T-helper 1 cell (primary cell): Measurements from ENCODE around the gene AP3B2.
"Not testable (repeated sequence)": the region's sequence is repeated elsewhere in the genome, so short reads cannot be mapped to it uniquely, and the experiment has no call there.

Source experiments
- DNase-seq, 5 donors: peaks; one replicate each; pipeline ENCODE4 v3.0.0-alpha.2; 2012 to 2020
- total RNA-seq, 4 donors: gene quantifications; one replicate each; lab custom pipeline; 2026; lab: John Stamatoyannopoulos, UW

AP3B2 gene
- 0.85 to 2.7 (median 1.1) reads per million in 4 donors for total RNA-seq

DNA sequence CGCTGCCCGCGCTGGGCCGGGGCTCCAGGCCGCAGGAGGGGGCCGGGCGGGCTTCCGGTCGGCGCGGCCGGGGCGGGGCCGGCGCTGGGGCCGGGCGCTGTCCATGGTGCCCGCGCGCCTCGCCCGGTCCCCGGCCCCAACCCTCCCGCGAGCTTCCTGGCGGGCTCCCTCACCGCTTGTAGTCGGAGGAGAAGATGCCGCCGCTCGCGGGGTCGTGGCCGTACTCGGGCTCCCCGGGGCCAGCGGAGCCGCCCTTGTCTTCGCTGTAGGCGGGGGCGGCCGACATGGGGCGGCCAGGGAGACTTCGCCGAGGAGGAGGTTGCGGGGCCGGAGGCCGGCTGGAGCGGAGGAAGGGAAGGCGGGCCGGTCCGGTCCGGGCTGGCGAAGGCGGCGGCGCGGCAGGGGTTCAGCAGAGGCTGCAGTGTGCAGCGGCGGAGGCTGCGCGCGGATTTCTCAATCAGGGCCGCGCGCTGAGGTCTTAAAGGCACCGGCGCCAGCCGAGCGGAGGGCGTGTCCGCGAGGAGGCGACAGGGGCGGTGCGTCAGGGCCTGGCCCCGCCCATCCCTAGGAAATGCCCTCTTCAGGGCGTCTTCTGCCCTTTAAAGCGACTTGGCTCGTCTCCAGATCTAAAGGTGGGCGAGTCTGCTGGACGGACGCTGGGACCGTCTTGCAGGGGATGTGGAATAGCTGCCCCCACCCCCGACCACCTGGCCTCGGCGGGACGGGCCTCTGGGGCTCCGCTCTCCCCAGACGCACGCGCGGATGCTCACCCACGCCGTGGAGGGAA, at the start of gene AP3B2:
TSS of gene AP3B2 (minus strand) at position 455 of the 787 bp plus-strand sequence. CDS start at position 286, 169 bp downstream.
- DNase-seq: peak; percentile 27 to 72 (median 57)

DNA sequence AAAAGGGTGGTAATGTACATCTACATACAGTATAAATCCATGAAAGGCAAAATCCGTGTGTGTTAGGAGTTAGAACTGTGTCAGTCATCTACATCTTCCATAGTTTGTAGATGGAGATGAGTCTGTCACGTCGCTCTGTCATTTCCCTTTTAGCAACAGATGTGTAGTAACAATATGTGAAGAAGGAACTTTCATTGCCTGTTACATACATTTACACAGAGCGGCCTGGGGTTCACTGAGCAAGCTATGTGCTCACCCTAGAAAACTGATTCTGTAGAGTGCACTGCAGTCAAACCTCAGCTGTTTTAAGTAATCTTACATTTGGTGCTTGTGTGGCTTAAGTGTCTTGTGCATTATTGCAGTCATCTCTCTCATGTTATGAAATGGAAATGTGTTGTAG, 41.6 kb upstream of the AP3B2 start:
- no peak for DNase-seq

DNA sequence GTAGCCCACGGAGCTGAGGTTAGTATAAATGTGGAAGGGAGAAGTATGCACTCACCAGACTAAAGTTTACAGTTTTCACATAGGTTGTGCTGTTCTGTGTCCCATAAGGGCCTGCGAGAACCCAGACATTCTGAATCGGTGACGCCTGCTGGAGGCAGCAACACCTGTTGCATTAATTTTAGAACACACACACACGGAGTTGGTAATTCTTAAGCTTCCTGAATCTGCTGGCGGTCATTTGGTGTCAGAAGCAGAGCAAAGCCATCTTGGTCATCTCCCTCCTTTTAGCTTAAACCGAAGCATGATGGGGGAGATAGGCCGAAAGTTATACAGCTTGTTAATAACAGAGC, 41.1 kb upstream of the AP3B2 start:
- peak in 2 of 5 donors; percentile 1 to 23 for DNase-seq

DNA sequence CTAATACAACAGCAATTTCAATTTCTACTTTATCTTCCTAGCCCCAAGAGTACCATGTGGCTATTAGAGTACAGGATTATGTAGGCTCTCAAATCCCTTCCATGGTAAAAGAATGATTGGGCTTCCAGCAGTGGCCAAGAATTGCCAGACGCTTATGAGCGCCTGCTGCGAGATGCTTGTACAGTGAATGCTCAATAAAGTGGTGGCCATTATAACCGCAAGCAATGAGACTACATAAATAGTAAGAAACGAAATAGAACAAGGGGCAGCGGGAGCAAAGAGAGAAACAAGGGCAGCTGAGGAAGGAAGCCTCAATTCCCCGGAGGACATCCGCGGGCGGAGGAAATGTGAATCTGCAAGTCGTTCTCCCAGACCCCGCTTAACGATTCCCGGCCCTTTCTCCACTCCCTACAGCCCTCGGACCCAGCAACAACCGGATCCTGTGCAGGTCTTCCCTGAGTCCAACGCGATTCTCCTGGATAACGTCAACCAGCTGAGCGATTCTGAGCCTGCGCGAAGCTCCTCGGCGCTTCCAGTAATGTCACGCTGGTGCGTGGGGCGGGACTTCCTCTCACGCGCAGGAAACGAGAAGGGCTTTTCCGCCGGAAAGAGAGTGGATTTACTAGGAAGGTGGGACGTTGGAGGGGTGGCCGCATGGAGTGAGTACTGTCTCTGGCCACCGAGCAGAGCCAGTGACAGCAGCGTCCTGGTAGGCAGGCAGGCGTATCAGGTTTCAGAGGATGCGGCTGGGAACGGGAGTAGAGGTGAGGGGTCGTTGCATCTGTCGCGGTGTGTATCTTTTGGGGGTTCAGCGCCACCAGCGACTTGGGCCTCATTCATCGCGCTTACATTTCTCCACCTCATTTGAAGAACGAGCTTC, 40.5 kb upstream of the AP3B2 start:
- peak; percentile 60 to 86 (median 72) for DNase-seq

- DNase-seq: no peak
These were observed 38.6 kb upstream of the AP3B2 start for GRCh38 chr15:82748315-82748714.

DNA sequence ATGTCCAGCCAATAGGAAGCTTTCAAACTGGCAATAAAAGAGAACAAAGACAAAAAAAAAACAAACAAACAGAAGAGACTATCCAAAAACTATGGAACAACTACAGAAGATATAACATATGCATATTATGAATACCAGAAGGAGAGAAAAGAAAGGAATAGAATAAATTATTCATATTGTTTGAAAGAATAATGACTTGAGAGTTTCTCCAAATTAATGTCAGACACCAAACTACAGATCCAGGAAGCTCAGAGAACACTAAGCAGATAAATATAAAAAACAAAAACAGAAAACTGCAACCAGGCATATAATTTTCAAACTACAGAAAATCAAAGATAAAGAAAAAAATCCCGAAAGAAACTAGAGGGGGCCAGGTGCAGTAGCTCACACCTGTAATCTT, 34.1 kb upstream of the AP3B2 start:
- DNase-seq: no peak

GRCh38 chr15:82742134-82742533, 32.5 kb upstream of the AP3B2 start:
- no peak for DNase-seq

DNA sequence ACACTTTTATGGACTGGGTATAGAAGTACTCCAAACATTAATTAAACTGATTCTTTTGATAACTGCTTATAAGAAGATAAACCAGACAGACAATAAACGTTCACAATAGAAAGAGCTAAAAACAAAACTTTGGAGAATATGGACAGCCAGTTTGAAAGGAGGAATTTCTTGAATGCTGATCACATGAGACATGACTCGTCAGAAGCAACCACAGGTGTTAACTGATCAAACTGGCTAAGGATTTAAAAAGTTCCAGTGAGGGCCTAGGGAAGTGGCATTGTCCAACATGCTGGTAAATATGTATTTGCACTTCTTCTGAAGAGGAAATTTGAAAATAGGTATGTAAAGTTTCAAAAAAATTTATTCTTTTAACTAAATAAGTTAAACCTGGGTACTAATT, 29.4 kb upstream of the AP3B2 start:
- no peak for DNase-seq

- no peak for DNase-seq
These were observed 28.3 kb upstream of the AP3B2 start for GRCh38 chr15:82737975-82738374.

- DNase-seq: no peak
These were observed 21.9 kb upstream of the AP3B2 start for GRCh38 chr15:82731527-82731926.

- no peak for DNase-seq
These were observed 20.4 kb upstream of the AP3B2 start for GRCh38 chr15:82730022-82730530.

GRCh38 chr15:82726816-82727215, 17.1 kb upstream of the AP3B2 start:
- DNase-seq: no peak

- no peak for DNase-seq
These were observed 5.3 kb upstream of the AP3B2 start for GRCh38 chr15:82715003-82715402.

- no peak for DNase-seq
These were observed 4.3 kb upstream of the AP3B2 start for GRCh38 chr15:82714016-82714415.

DNA sequence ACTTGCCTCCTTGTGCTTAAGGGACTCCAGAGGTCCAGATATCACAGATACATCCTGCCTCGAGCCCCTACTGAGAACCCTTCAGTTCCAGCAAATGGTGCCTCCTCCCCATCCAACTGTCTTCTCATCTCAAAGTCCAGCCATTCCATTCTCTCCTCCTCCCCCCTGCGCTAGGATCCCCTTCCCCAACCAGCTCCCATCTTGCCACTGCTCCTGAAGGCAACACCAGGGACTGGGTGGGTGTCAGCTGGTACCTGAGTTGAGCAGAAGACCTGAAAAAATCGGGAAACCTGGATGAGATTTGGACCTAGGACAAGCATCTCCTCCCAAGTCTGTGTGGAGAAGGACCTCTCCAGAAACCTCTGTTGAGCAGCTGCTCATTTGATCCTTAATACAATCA, 2.4 kb upstream of the AP3B2 start:
- DNase-seq: no peak

DNA sequence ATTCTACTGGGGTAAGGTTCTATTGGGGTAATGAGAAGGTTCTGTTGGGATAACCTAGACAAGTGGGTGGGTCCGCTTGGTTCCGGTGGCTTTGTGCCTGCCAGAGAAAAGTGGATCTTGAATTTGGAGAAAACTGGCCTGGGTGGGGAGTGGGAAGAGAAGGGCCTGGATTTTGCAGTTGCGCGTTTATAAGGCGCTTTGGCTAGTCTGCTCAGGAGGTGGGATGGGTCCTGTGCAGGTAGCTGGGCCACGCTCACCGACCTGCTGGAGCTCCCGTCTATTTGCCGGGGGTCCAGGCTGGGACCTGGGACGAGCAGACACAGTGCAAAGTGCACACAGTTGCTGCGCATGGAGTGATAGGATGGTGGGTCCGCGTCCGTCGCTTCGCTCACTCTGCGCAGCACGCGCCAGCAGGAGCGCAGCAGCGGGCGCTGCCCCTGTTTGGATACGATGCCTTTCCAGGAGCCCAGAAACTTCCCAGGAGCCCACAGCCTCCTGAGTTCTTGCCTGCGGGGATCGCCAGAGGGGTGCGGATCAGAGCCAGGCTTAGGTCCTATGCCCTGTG, 1.3 kb upstream of the AP3B2 start:
- DNase-seq: no peak

DNA sequence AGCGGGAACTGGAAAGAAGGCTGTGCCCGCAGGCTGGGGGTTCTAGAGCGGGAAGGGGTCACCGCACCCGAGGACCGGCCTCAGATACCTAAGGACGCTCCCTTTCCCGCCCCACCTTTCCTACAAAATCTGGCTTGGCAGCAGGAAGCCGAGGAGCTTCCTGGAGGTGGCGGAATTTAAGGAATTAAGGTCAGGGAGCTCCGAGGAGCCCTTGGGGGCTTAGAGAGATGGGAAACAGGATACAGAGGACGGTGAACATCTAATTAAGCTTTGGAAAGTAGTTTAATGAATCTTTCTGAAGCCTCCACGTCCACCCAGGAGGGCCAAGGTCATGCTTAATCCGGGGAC, 507 bp upstream of the AP3B2 start:
- no peak for DNase-seq

GRCh38 chr15:82709081-82709420, 624 bp downstream of the AP3B2 start:
- DNase-seq: no peak

DNA sequence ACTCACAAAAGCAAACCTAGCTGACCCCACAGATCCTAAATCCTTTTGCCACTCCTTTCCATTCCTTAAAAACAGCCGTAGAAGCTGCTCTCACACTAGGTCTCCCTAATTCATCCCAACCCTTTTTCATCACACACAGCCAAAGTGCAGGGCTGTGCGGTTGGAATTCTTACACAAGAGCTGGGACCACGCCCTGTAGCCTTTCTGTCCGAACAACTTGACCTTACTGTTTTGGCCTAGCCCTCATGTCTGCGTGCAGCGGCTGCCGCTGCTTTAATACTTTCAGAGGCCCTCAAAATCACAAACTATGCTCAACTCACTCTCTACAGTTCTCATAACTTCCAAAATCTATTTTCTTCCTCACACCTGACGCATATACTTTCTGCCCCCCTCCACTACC, 3.8 kb downstream of the AP3B2 start:
- not testable (repeated sequence) for DNase-seq

- DNase-seq: no peak
These were observed 9.9 kb downstream of the AP3B2 start for GRCh38 chr15:82699726-82700125.

- no peak for DNase-seq
These were observed 10.8 kb downstream of the AP3B2 start for GRCh38 chr15:82698711-82699345.

- DNase-seq: no peak
These were observed 11.8 kb downstream of the AP3B2 start for GRCh38 chr15:82697735-82698407.

DNA sequence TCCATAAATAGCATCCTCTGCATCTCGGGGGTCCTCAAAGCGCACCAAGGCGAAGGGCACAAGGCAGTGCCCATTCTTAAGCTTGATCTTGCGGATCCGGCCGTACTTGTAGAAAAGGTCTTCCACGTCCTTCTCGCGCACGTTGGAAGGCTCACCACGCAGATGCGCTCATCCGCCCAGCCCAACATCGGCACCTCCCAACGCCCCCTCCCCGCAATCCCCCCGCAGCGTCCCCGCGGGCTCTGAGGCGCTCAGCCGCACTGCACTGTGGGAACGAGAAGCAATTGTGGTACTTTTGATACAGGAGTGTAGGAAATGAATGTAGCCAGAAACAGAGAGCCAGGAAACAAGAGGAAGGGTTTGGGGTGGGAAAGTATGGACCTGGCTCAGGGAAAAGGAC, 17.5 kb downstream of the AP3B2 start:
- DNase-seq: no peak
